Osteocyte (in vitro differentiated cells): ENCODE results near the gene DHRS12. TPM values are rescaled to one million over a fixed set of nuclear protein-coding genes. Genes with fewer than 3 reads are reported as not detected.

Experiments used
- DNase-seq: peaks from one replicate; pipeline ENCODE4 v3.0.0; 2021; ENCODE audit warnings: mixed read lengths; ENCODE audit not compliant: unreplicated experiment; ENCODE audit errors: extremely low spot score
- H3K27ac Mint-ChIP-seq: one replicate; pipeline ENCODE4 v1.8.0; 2021; ENCODE audit warnings: mild to moderate bottlenecking, mixed read lengths; ENCODE audit not compliant: unreplicated experiment
- H3K27me3 Mint-ChIP-seq: one replicate; pipeline ENCODE4 v1.8.0; 2021; ENCODE audit warnings: mixed read lengths; ENCODE audit not compliant: unreplicated experiment
- H3K36me3 Mint-ChIP-seq: one replicate; pipeline ENCODE4 v1.8.0; 2021; ENCODE audit warnings: mixed read lengths; ENCODE audit not compliant: unreplicated experiment
- H3K4me1 Mint-ChIP-seq: one replicate; pipeline ENCODE4 v1.8.0; 2021; ENCODE audit warnings: mixed read lengths; ENCODE audit not compliant: unreplicated experiment
- H3K4me3 Mint-ChIP-seq: one replicate; pipeline ENCODE4 v1.8.0; 2021; ENCODE audit warnings: mild to moderate bottlenecking, moderate library complexity, mixed read lengths; ENCODE audit not compliant: unreplicated experiment
- H3K9me3 Mint-ChIP-seq: one replicate; pipeline ENCODE4 v1.8.0; 2021; ENCODE audit warnings: mixed read lengths; ENCODE audit not compliant: unreplicated experiment
- CTCF ChIP-seq: fragments of 200-600 bp; sonication (generic); IDR thresholded peaks from 2 replicates; pipeline ENCODE4 v1.5.0; 2021; ENCODE audit warnings: antibody characterized with exemption, mild to moderate bottlenecking, moderate library complexity
- total RNA-seq: library from RNA; stranded (reverse); gene quantifications from 2 replicates; pipeline ENCODE4 v1.2.1, GENCODE V29; 2021

Gene DHRS12
- total RNA-seq, 1 donor from 2014 or later: 9.2 TPM

- no peaks in the 10 kb centered on the region for H3K9me3 Mint-ChIP-seq
- no peak for TF ChIP-seq CTCF
- no peak overlapping the region for H3K4me3 Mint-ChIP-seq
- H3K27ac Mint-ChIP-seq: peak overlapping the region; percentile 87
- no peaks in the 10 kb centered on the region for H3K27me3 Mint-ChIP-seq
- no peak for DNase-seq
- H3K36me3 Mint-ChIP-seq: peaks cover 16% of the 10 kb centered on the region
- H3K4me1 Mint-ChIP-seq: peaks cover 30% of the 10 kb centered on the region
Measured at GRCh38 chr13:51726446-51727193, 77.3 kb downstream of the DHRS12 start.

GRCh38 chr13:51724721-51725120 lies 79.2 kb downstream of the DHRS12 start:
- no peaks in the 10 kb centered on the region for H3K27me3 Mint-ChIP-seq
- H3K4me3 Mint-ChIP-seq: no peak overlapping the region

GRCh38 chr13:51723529-51723928 lies 80.4 kb downstream of the DHRS12 start:
- no peak for TF ChIP-seq CTCF
- H3K4me3 Mint-ChIP-seq: no peak overlapping the region
- peaks cover 46% of the 10 kb centered on the region for H3K4me1 Mint-ChIP-seq
- no peaks in the 10 kb centered on the region for H3K27me3 Mint-ChIP-seq
- H3K36me3 Mint-ChIP-seq: peaks cover 22% of the 10 kb centered on the region
- no peak overlapping the region for H3K27ac Mint-ChIP-seq
- H3K9me3 Mint-ChIP-seq: no peaks in the 10 kb centered on the region
- DNase-seq: no peak

More at GRCh38 chr13:51724721-51725120, 79.2 kb downstream of the DHRS12 start:
- no peak for DNase-seq
- no peaks in the 10 kb centered on the region for H3K9me3 Mint-ChIP-seq
- H3K4me1 Mint-ChIP-seq: peaks cover 37% of the 10 kb centered on the region
- H3K36me3 Mint-ChIP-seq: peaks cover 20% of the 10 kb centered on the region
- no peak for TF ChIP-seq CTCF
- no peak overlapping the region for H3K27ac Mint-ChIP-seq

GRCh38 chr13:51721496-51721895 lies 82.5 kb downstream of the DHRS12 start:
- Mint-ChIP-seq H3K4me1 (peaks cover 39% of the 10 kb centered on the region), H3K36me3 (peaks cover 18% of the 10 kb centered on the region), H3K4me3 (no peak overlapping the region), H3K27me3 (no peaks in the 10 kb centered on the region), H3K27ac (peak overlapping the region; percentile 55), H3K9me3 (no peaks in the 10 kb centered on the region)
- DNase-seq: no peak
- no peak for TF ChIP-seq CTCF

- no peak for TF ChIP-seq CTCF
- Mint-ChIP-seq H3K4me1 (peaks cover 37% of the 10 kb centered on the region), H3K4me3 (no peak overlapping the region), H3K9me3 (no peaks in the 10 kb centered on the region), H3K36me3 (peaks cover 17% of the 10 kb centered on the region), H3K27me3 (no peaks in the 10 kb centered on the region), H3K27ac (peak overlapping the region; percentile 31)
- DNase-seq: no peak
Measured at GRCh38 chr13:51719394-51719793, 84.6 kb downstream of the DHRS12 start.

Other genes starting within 250 kb of the DHRS12 start
- 18.6 and 20.7 TPM in 2 replicates for gene WDFY2, start 219.7 kb downstream of the DHRS12 start, total RNA-seq
- gene TMEM272, start 41.0 kb upstream of the DHRS12 start, total RNA-seq: not detected in 2 replicates
- gene CCDC70, start 57.8 kb upstream of the DHRS12 start, total RNA-seq: not detected in 2 replicates
- 8.6 and 10.4 TPM in 2 replicates for gene ATP7B, start 207.3 kb upstream of the DHRS12 start, total RNA-seq
- gene ALG11, start 208.2 kb upstream of the DHRS12 start, total RNA-seq: 41.9 and 49.1 TPM in 2 replicates
- 22.4 and 24.2 TPM in 2 replicates for gene UTP14C, start 220.5 kb upstream of the DHRS12 start, total RNA-seq